ENCODE results near the gene DCST2. TPM values are rescaled to one million over a fixed set of nuclear protein-coding genes. Genes with fewer than 3 reads are reported as not detected.
A peak's percentile ranks its signal among the peaks of the same experiment; 100 is the strongest.

DCST2 gene
- not detected in 2 replicates for total RNA-seq (2014; rRNA removed; shearing (Covaris generic))

- DNase-seq (ENCODE audit: low read depth), result no peak
Observed at GRCh38 chr1:155033524-155033923, at the start of gene DCST2, which contains the start of gene DCST1. Gene DCST2, minus strand, starts transcription at chr1:155033781. Its CDS starts 80 bp downstream, at chr1:155033701. Gene DCST1, plus strand, starts transcription at chr1:155033824. Its CDS starts 213 bp downstream, at chr1:155034037.

DNA sequence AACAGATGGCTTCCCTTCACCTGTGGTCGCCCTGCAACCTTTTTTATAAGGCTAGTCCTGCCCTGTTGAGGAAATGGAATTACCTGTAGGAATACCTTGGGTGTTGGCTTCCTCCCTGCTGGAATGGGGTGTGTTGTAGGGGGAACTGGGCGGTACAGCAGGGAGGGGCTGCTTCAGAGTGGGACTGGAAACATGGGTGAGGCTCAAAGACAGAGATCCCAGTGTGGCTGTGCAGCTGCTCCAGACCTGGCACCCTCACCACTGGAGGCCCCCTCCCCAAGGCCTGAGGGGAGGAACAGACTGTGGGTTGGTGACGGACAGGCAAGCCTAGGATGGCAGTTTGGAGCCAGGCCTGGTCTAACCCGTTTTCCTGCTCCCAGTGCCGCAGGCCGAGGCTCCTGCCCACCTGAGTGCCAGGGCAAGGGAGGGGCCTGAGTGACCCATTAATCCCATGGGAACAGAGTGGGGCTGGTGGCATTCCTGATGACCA, 49.5 kb upstream of the DCST2 start:
- no peak for DNase-seq (ENCODE audit: low read depth)

DNA sequence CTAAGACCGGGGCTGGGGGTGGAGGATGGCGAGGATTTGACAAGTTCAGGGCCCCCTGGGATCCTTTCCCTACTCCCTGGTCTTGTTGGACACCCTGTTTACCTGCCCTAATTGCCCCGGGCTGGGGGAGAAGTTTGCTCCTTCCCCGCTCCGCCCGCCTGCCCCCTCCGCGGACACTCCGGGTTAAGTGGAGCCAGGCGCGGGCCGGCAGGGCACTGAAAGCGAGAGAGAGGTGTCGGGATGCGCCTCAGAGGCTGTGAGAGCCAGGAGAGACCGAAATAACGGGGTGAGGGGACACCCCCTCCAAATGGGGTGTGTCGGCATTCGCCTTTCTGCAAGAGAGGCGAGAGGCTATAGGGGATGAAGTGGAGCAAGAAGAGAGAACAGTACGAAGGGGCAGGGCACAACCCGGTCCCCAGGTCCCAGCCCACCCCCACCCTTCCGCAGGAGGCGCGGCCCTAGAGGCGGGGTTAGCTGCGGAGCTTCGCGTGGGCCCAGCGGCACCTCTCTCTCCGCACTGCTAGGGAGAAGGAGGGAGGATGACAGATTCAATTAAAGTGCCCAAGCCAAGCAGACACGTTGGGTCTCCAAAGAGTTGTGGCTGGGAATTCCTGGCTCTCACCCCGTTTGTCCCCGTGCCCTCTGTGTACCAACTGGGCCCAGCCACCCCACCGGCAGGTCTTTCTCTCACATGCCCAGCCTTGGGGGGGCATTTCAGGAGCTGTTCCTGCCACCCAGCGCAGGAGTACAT, 48.9 kb upstream of the DCST2 start:
- no peak for DNase-seq (ENCODE audit: low read depth)

GRCh38 chr1:155081472-155082300, 48.1 kb upstream of the DCST2 start:
- DNase-seq (ENCODE audit: low read depth), result no peak

GRCh38 chr1:155080312-155081228, 47.0 kb upstream of the DCST2 start:
- no peak for DNase-seq (ENCODE audit: low read depth)

DNA sequence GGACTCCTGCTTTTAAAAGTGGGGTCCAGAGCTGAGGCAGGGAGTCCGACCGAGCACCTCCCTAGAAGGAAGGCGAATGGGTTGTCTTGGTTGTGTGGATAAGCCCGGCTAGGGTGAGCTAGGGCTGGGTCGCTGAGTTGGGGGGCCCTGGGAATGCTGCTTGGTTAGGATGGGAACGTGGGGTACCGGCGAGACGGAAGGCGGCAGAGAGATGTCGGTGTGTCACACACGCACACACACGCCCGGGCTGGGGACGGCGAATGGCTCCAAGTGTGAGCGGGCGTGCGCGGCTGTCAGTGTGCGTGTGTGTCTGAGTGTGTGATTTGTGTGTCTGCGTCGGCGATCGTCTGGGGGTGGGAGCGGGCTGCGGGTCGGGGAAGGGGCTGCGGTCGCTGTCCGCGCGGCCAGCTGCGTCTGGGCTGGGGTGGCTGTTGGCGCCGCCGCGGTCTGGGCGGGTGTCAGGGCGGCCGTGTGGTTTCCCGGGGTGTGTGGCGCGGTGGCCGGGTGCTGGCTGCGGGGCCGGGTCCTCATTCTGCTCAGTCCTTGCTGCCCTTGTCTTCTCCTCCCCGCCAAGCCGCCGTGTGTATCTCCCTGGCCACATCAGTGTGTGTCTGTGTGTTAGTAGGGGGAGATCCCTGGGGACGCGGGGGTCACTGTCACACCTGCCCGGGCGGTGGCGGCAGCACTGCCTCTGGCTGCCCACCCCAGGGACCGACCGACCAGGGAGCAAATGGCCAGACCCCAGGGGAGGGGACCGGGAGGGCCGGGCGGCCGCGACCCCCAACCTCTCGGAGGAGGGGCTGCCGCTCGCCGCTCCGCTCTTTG, 46.1 kb upstream of the DCST2 start:
- DNase-seq (ENCODE audit: low read depth), result no peak

- no peak for DNase-seq (ENCODE audit: low read depth)
Observed at GRCh38 chr1:155079210-155079486, 45.6 kb upstream of the DCST2 start.

DNA sequence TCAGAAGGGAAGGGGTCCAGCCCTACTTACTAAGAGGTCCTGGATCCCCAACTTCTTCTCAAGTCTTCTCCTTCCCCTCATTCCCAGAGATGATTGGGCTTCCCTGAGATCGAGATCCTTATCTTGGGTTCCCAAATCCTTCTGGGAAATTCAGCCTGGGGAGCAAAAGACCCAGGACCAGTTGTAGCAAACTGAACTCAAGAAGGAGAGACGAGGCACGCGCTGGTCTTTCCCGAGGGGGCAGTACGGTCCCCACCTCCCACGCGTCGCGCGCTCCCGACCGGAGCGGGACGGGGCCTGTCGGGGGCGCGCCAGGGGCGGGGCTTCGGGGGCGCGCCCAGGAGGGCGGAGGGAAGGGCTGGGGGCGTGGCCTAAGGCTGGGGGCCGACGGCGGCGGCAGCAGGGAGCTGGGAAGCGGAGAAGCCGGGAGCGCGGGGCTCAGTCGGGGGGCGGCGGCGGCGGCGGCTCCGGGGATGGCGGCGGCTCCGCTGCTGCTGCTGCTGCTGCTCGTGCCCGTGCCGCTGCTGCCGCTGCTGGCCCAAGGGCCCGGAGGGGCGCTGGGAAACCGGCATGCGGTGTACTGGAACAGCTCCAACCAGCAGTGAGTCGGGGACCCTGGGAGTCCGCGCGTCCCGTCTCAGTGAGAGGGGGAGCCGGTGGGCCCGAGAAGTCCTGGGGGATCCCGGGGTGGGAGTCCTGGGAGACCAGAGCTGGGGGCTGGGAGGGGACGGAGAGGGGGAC, 45.1 kb upstream of the DCST2 start, which contains the start of gene EFNA3:
EFNA3 (plus strand) TSS at position 369 of the 741 bp plus-strand sequence; CDS start at position 474, 105 bp downstream.
- DNase-seq (ENCODE audit: low read depth), result peak; percentile 38

DNA sequence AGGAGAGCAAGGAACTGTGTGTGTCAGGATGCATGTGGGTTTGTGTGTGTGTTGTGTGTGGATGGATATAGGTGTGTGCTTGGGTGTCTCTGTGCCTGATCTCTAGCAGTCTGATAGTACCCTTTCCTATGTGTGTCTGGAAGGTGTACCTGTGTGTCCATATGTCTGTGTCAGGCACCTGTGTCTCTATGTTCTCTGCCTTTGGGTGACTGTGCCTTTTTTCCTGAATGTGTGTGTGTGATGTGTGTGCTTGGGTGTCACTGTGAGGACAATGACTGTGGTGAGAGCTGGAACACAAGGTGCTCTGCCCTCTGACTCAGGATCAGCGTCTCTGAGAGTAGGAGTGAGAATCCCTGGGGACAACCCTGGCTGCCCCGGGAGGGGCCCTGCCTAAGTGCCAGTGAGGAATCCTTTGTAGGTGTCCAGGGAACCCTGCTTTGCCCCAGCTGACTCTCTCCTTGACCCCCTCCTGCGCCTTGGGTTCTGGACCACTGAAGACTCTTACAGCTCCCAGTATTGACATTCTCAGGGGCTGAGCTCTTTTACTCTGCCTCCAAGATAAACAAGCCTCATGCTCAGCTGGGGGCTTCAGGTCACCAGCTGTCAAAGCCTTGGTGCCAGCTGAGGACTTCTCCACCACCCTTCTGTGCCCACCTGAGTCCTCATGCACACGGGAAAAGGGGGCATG, 44.3 kb upstream of the DCST2 start:
- no peak for DNase-seq (ENCODE audit: low read depth)

- DNase-seq (ENCODE audit: low read depth), result no peak
Observed at GRCh38 chr1:155077346-155077745, 43.8 kb upstream of the DCST2 start.

DNA sequence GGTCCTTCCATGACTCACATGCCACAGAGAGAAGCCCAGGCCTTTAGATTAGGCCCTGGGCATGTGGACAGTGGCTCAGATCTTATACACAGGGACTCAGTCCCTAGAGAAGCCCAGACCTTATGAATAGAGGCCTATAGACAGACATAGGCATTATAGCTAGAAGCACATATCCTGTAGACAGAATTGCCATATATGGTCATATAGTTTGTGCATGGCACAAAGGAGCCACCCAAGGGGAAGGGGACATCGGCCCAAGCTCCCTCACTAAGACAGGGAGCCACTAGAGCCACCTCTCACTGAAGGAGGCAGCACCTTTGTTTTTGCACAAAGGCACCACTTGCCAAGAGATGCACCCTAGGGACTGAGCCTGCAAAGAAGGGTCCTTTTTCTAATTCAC, 42.8 kb upstream of the DCST2 start:
- DNase-seq (ENCODE audit: low read depth), result no peak

GRCh38 chr1:155075535-155075934, 42.0 kb upstream of the DCST2 start:
- no peak for DNase-seq (ENCODE audit: low read depth)

DNA sequence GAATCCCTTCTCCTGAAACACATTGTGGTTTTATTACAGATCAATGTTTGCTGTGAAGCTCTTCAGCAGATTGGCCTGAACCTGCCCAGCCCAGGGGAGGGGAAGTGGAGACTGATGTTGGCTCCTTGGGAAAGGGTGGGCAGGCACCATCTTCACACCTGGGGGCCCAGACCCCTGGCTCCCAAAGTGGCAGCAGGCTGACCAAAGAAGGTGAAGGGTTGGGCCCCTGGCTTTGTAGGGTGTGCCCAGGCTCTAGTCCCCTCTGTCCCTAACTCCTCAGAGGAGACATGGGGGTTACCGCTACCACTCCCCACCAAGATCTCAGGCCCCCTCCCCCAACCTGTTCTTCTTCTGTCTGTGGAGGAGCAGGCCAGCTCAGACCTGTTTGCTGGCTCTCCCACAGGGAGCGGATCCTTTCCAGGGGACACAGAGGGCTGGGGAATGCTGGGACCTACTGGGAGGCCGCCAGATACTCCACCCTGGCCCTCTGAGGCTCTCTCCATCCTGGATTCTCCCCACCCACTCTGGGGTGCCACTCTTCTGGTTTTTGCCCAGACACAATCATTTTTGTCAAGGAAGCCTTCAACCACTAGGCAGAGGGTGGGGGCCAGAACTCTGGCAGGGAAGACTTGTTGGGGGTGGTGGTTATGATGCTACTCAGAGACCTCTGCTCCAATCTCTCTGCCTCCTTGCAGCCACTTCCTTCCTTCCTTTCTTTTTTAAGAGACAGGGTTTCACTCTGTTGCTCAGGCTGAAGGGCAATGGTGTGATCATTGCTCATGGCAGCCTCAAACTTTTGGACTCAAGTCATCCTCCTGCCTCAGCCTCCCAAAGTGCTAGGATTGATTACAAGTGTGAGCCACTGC, 40.0 kb upstream of the DCST2 start:
- no peak for DNase-seq (ENCODE audit: low read depth)

DNA sequence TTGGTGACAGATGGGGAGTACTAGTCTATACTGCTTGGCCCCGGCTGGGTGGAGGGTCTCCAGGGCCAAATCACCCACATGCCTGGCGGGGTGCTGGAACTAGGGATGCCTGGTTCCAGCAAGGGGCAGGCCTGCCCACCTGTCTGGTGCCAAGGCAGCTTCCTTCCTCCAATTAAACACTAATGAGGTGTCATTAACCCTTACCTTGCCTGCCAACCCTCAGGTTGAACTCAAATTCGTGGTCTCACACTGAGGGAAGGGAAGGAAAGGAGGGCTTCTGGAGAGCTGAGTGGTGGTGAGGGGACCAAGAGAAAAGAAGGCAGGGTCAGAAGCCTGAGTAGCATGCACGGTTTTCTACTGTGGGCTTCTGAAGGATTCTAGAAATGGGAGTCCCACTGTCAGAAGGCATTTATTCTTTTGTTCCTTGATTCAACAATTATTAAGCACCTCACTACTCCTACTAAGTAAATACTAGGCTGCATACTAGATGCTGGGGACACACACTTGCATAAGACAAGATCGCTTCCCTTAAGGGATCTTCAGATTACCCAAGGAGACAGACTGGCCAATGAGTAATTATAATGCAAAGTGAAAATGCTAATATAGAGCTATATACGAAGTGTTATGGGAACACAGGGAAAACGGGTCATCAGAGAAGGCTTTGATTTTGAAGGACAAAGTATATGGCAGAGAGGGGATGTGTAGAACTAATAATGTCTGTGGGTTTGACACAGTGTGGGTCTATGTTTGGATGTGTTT, 39.1 kb upstream of the DCST2 start:
- no peak for DNase-seq (ENCODE audit: low read depth)

DNA sequence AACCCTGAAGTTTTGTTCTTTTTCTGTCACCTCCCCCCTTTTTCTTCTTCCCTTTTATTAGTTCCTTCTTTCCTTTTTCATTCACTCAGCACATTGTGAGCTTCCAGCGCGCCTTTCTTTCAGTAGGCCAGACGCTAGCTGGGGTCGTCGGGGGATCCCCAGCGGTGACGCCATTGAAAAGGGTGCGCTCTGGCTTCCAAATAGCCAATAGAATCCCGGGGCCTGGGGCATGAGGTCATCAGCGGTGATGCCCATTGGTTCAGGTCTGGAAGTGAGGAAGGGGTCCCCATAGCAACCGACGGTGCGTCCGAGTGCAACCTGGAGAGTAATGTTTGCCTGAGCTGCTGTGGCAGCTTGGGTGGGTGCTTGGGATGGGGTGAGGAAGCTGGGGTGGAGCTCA, 38.1 kb upstream of the DCST2 start:
- DNase-seq (ENCODE audit: low read depth), result no peak

DNA sequence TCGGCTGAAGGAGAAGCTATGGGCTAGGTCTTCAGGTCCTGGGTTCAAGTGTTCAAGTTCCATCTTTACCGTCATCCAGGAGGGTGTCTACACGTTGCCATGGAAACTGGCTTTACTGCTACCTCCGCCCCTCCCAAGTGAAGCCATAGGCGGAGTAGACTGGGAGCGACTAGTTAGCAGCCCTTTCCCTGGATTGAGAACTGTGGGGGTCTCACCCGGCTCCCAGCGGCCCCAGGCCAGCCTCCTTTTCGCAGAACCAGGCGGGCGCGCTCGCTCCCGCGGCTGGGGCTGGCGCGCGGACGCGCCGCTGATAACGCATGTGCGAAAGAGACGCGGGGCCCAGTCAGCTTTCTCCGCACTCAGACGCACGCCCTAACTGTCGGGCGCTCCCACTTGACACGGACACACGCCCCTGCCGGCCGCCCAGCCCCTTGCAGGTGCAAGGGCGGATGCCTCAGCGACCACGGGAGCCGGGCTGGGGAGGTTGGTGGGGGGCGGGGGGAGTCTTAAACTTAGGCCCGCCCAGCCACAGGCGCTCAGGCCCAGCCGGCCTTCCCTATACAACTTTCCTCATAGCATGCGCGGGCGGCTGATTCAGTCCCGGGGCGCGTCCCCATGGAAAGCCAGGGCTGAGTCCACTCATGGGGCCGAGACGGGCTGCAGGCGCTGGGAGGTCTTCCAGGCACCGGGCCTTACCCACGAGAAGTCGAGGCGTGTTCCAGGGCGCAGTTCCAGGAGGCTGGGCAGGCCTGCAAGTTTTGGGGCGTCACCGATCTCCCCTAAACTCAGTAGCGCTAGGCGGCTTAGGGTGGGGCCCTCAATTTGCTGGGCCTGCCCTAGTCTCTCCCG, 37.4 kb upstream of the DCST2 start:
- DNase-seq (ENCODE audit: low read depth), result peak; percentile 42

DNA sequence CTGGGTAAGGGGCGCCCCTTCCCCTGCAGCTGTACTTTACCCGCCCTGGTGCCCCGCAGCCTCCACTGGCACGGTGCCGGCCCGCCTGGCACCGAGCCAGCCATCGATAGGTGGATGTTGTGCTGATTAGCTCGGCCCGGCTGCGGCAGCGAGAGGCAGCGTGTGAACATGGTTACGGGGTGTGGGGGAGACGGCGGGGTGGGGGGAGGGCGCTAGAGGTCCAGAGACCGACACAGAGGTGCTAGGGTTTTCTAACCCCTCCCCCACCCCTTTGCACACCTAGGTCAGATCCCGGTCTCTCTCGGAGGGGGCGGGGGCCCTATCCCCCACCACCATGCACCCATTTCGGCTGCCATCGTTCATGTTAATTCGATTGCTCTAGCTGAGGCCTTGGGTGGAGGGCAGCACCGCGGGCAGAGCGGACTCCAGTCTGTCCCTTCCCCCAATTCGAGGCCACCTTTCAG, 36.6 kb upstream of the DCST2 start:
- DNase-seq (ENCODE audit: low read depth), result no peak
